H1 (cell line): ENCODE results near the gene RTN4RL1. TPM values are rescaled to one million over a fixed set of nuclear protein-coding genes. Genes with fewer than 3 reads are reported as not detected.

Source experiments
- BCL11A ChIP-seq, 2 experiments: IDR thresholded peaks; one replicate each; pipeline ENCODE4 v1.6.1; 2011; ENCODE audit warnings: low read depth in 2 of 2, low read length in 2 of 2, mild to moderate bottlenecking in 2 of 2
- CBX8 ChIP-seq: fragments of 300-800, 300-1000 bp; sonication (generic); IDR thresholded peaks from 2 replicates; pipeline ENCODE4 v1.7.1; 2016; ENCODE audit warnings: low read depth, low read length, borderline replicate concordance
- CEBPB ChIP-seq: IDR thresholded peaks from 2 replicates; pipeline ENCODE4 v1.6.1; 2012; ENCODE audit warnings: low read depth, low read length
- CHD2 ChIP-seq: IDR thresholded peaks from 2 replicates; pipeline ENCODE4 v1.6.1; 2012; ENCODE audit warnings: low read length, improper control_type of control experiment
- CTBP2 ChIP-seq: IDR thresholded peaks from 2 replicates; pipeline ENCODE4 v1.7.0; 2011; ENCODE audit warnings: borderline replicate concordance, mild to moderate bottlenecking, moderate library complexity, mixed read lengths, low read length; ENCODE audit not compliant: insufficient read depth, insufficient read length
- GTF2F1 ChIP-seq: IDR thresholded peaks from 2 replicates; pipeline ENCODE4 v1.6.1; 2012; ENCODE audit warnings: low read depth, low read length, improper control_type of control experiment, borderline replicate concordance
- HDAC2 ChIP-seq, 2 experiments: fragments of 300-600 bp in 1 of 2; sonication (generic) in 1 of 2; IDR thresholded peaks; 2 replicates each; pipeline ENCODE4 v1.6.1; 2011 to 2012; ENCODE audit warnings: low read depth in 2 of 2, low read length in 2 of 2, mild to moderate bottlenecking in 2 of 2, moderate library complexity in 2 of 2, borderline replicate concordance in 1 of 2, inconsistent platforms in 1 of 2
- JUN ChIP-seq: IDR thresholded peaks from 2 replicates; pipeline ENCODE4 v1.6.1; 2011; ENCODE audit warnings: low read depth, mild to moderate bottlenecking, improper control_type of control experiment, low read length
- JUND ChIP-seq: IDR thresholded peaks from 2 replicates; pipeline ENCODE4 v1.6.1; 2011; ENCODE audit warnings: mild to moderate bottlenecking, improper control_type of control experiment, low read length
- KDM4A ChIP-seq: IDR thresholded peaks from one replicate; pipeline ENCODE4 v1.7.1; 2012; ENCODE audit warnings: low read depth, mild to moderate bottlenecking, moderate library complexity, low read length, inconsistent platforms; ENCODE audit not compliant: severe bottlenecking
- KDM5A ChIP-seq: fragments of 200-600 bp; IDR thresholded peaks from 2 replicates; pipeline ENCODE4 v1.7.1; 2012; ENCODE audit warnings: mild to moderate bottlenecking, low read length, inconsistent platforms, mixed read lengths
- PHF8 ChIP-seq: fragments of 200-600 bp; sonication (generic); conservative IDR thresholded peaks from 2 replicates; pipeline ENCODE4 v1.7.1; 2012; ENCODE audit warnings: low read depth, mild to moderate bottlenecking, inconsistent platforms, low read length, moderate library complexity
- RNF2 ChIP-seq: fragments of 200-900, 300-1000 bp; sonication (generic); IDR thresholded peaks from 2 replicates; pipeline ENCODE4 v1.7.1; 2016; ENCODE audit warnings: borderline replicate concordance, low read depth, mild to moderate bottlenecking, antibody characterized with exemption, low read length; ENCODE audit not compliant: poor library complexity, severe bottlenecking; ENCODE audit errors: missing control alignments
- RXRA ChIP-seq: IDR thresholded peaks from 2 replicates; pipeline ENCODE4 v1.6.1; 2011; ENCODE audit warnings: low read depth, mild to moderate bottlenecking, low read length, moderate library complexity; ENCODE audit not compliant: insufficient read depth
- SAP30 ChIP-seq: fragments of 300-600 bp; sonication (generic); IDR thresholded peaks from 2 replicates; pipeline ENCODE4 v1.7.1; 2012; ENCODE audit warnings: low read length, moderate library complexity, mild to moderate bottlenecking, inconsistent platforms; ENCODE audit not compliant: insufficient read depth, insufficient replicate concordance
- SIN3A ChIP-seq, 2 experiments: IDR thresholded peaks in 1 of 2; conservative IDR thresholded peaks in 1 of 2; 2 replicates each; pipeline ENCODE4 v1.6.1; 2011 to 2012; ENCODE audit warnings: low read length in 2 of 2, improper control_type of control experiment in 1 of 2, low read depth in 1 of 2, mild to moderate bottlenecking in 1 of 2
- SIRT6 ChIP-seq: IDR thresholded peaks from one replicate; pipeline ENCODE4 v1.7.1; 2012; ENCODE audit warnings: low read length, inconsistent platforms
- SIX5 ChIP-seq: IDR thresholded peaks from 2 replicates; pipeline ENCODE4 v1.6.1; 2011; ENCODE audit warnings: mild to moderate bottlenecking, low read depth, low read length
- SP1 ChIP-seq: IDR thresholded peaks from 2 replicates; pipeline ENCODE4 v1.6.1; 2011; ENCODE audit warnings: low read depth, low read length
- SRF ChIP-seq: IDR thresholded peaks from 2 replicates; pipeline ENCODE4 v1.6.1; 2011; ENCODE audit warnings: mild to moderate bottlenecking, low read depth, low read length, moderate library complexity
- SUZ12 ChIP-seq: fragments of 200-600 bp; sonication (generic); IDR thresholded peaks from 2 replicates; pipeline ENCODE4 v1.6.1; 2012; ENCODE audit warnings: mild to moderate bottlenecking, inconsistent platforms, low read length, moderate library complexity, mixed read lengths
- ZNF274 ChIP-seq: IDR thresholded peaks from 2 replicates; pipeline ENCODE4 v1.7.0; 2012; ENCODE audit warnings: low read length, borderline replicate concordance; ENCODE audit errors: extremely low read depth
- polyA plus RNA-seq, 7 experiments: library from polyadenylated mRNA; depleted of rRNA in 3 of 7; stranded (reverse) in 5 of 7; unstranded in 2 of 7; fragments of >200 nt in 5 of 7; fragments of 200-250 nt in 2 of 7; gene quantifications; 1 replicate in 5 of 7; 2 replicates in 1 of 7; 4 replicates in 1 of 7; pipeline versions ENCODE4 v1.2.1 to v1.2.3, GENCODE V29; 2011 to 2013; ENCODE audit warnings: missing spikeins in 2 of 7, mixed read lengths in 2 of 7
- total RNA-seq: library from RNA; stranded (reverse); fragmentation: NEBNext Ultra II Directional; extraction: Animal tissue kit (Norgen Biotek cat#: 25700); gene quantifications from 2 replicates; pipeline ENCODE4 v1.2.1, GENCODE V29; 2021
- TF ChIP-seq, protein P1 (sequence below): IDR thresholded peaks from 2 replicates; pipeline ENCODE4 v1.6.1; 2011; ENCODE audit warnings: low read depth, mild to moderate bottlenecking, low read length; ENCODE audit not compliant: insufficient read depth

Gene RTN4RL1
- total and polyA plus RNA-seq, 2 of the 8 experiments (the other 6 are each of a cell fraction or from before 2014, with no cell fraction given), result 0.09 TPM; not detected in 1

GRCh38 chr17:2053380-2054261, 28.5 kb upstream of the RTN4RL1 start (continued):
- TF ChIP-seq RNF2 (no peak), KDM4A (peak; percentile 34), JUN (no peak), RXRA (no peak), JUND (peak; percentile 45; the same call in 1 of the 2 replicates), SUZ12 (peak; percentile 65; the same call in 1 of the 2 replicates), CHD2 (no peak), GTF2F1 (no peak), SP1 (no peak), KDM5A (no peak), HDAC2 (IDR thresholded peaks at IDR 0.05; ENCODE audit: borderline replicate concordance in 1 of 2, low read depth in 2 of 2, low read length in 2 of 2) (no peak), CEBPB (no peak), SAP30 (no peak), SIRT6 (no peak), SIN3A (conservative IDR thresholded peaks at IDR 0.05 in 1 of 2, IDR thresholded peaks at IDR 0.05 in 1 of 2; ENCODE audit: low read depth in 1 of 2, low read length in 2 of 2) (no peak), BCL11A (IDR thresholded peaks at IDR 0.05; ENCODE audit: low read depth in 2 of 2, low read length in 2 of 2) (no peak), PHF8 (no peak), SIX5 (no peak), CBX8 (no peak), SRF (no peak), CTBP2 (peak; percentile 68), ZNF274 (no peak)
- TF ChIP-seq, protein P1, sequence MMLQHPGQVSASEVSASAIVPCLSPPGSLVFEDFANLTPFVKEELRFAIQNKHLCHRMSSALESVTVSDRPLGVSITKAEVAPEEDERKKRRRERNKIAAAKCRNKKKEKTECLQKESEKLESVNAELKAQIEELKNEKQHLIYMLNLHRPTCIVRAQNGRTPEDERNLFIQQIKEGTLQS, result no peak
